ENCODE results near the gene SEC14L3. TPM values are rescaled to one million over a fixed set of nuclear protein-coding genes. Genes with fewer than 3 reads are reported as not detected.
A peak's percentile ranks its signal among the peaks of the same experiment; 100 is the strongest.

SEC14L3 gene
- total and polyA plus RNA-seq, 2 of the 13 experiments (the other 11 are each of a cell fraction or from before 2014, with no cell fraction given), result not detected

GRCh38 chr22:30411780-30412179 is 60.0 kb downstream of the SEC14L3 start:
- POLR2A ChIA-PET, result interaction anchor here (8.5 kb wide), 1 partner anchor 11 kb away, joined by 42 read pairs; no protein-coding TSS in a partner anchor
- Histone ChIP-seq H3K9ac (ENCODE audit: insufficient read depth, low read depth, low read length) (no peak overlapping the region), H3K9me3 (ENCODE audit: low read length) (no peaks in the 10 kb centered on the region), H3K27ac (ENCODE audit: extremely low read length, insufficient read depth, low read length) (no peak overlapping the region), H3K4me2 (ENCODE audit: low read depth, low read length) (no peak overlapping the region), H3K27me3 (ENCODE audit: control insufficient read depth in 1 of 2, insufficient read depth in 2 of 2, low read length in 2 of 2) (no peaks in the 10 kb centered on the region), H4K20me1 (ENCODE audit: insufficient read depth, low read length) (no peaks in the 10 kb centered on the region), H3K36me3 (replicated peaks in 1 of 2; ENCODE audit: control insufficient read depth in 1 of 2, insufficient read depth in 2 of 2, low read length in 2 of 2) (peaks cover 13 to 48% of the 10 kb centered on the region in 2 experiments), H2AFZ (ENCODE audit: low read length) (no peak overlapping the region), H3K79me2 (ENCODE audit: insufficient read depth, low read length) (no peaks in the 10 kb centered on the region), H3K4me3 (replicated peaks in 1 of 3; ENCODE audit: insufficient read depth in 1 of 3, low read depth in 2 of 3, low read length in 3 of 3) (no peak overlapping the region), H3K4me1 (ENCODE audit: insufficient read depth, low read length) (peaks cover 25% of the 10 kb centered on the region)
- ATAC-seq, result no peak
- intact Hi-C loops (cut with micrococcal nuclease; ENCODE audit: unreplicated experiment), result no loop called here
- CTCF ChIA-PET (ENCODE audit: low intra/inter-chr PET ratio, low total read pairs), result no interaction called here
- in situ Hi-C loops (cut with HindIII; ENCODE audit: extremely low pct_ligation_motif_present, low pct_unique_long_range_greater_than_20kb), result no loop called here
- whole genome bisulfite sequencing (ENCODE audit: low lambda C conversion rate), result 98% methylated on average over 3 of the region's 3 CpGs
- DNase-seq (ENCODE audit: low spot score), result no peak
- TF ChIP-seq ZNF446 (CRISPR knock-in tag; IDR thresholded peaks at IDR 0.05) (no peak), ZNF407 (CRISPR knock-in tag; IDR thresholded peaks at IDR 0.05; ENCODE audit: not compliant biosample characterization) (no peak), ZNF263 (CRISPR knock-in tag; IDR thresholded peaks at IDR 0.05) (peak; percentile 96)
- BruUV-seq (replicated peaks), result no TSS peak
- no peak for FAIRE-seq

Small RNA genes lying within 50 kb of the gene (small RNA-seq; reads per million reads assigned to genes)
- gene AC004832.3 (ENCODE audit: insufficient read depth in 2 of 3, insufficient read length in 3 of 3, low read depth in 2 of 3, low replicate concordance in 1 of 3) (0 reads per million in 3 experiments), gene RNU6-564P (ENCODE audit: insufficient read depth in 2 of 3, insufficient read length in 3 of 3, low read depth in 2 of 3, low replicate concordance in 1 of 3) (0 reads per million in 3 experiments)

Other genes starting within 250 kb of the SEC14L3 start
- 1.5 and 3.6 TPM in 2 replicates for gene LIF, start 225.3 kb downstream of the SEC14L3 start, total RNA-seq (2016; rRNA removed; fragmentation: Illumina TruSeq; extraction: Trizol)
- gene LIF, start 225.3 kb downstream of the SEC14L3 start, polyA plus RNA-seq (2011; rRNA removed), result 8.5 and 12.1 TPM in 2 replicates
- gene OSM, start 205.2 kb downstream of the SEC14L3 start, total RNA-seq (2016; rRNA removed; fragmentation: Illumina TruSeq; extraction: Trizol), result not detected in 2 replicates
- gene OSM, start 205.2 kb downstream of the SEC14L3 start, polyA plus RNA-seq (2011; rRNA removed), result 0.07 TPM in 1 of 2 replicates, not detected in the other
- gene CASTOR1, start 182.5 kb downstream of the SEC14L3 start, total RNA-seq (2016; rRNA removed; fragmentation: Illumina TruSeq; extraction: Trizol), result 1.1 and 2.6 TPM in 2 replicates
- 4.4 and 6.2 TPM in 2 replicates for gene CASTOR1, start 182.5 kb downstream of the SEC14L3 start, polyA plus RNA-seq (2011; rRNA removed)
- 3.6 and 4.2 TPM in 2 replicates for gene TBC1D10A, start 145.1 kb downstream of the SEC14L3 start, total RNA-seq (2016; rRNA removed; fragmentation: Illumina TruSeq; extraction: Trizol)
- gene TBC1D10A, start 145.1 kb downstream of the SEC14L3 start, polyA plus RNA-seq (2011; rRNA removed), result 4.9 and 6.0 TPM in 2 replicates
- gene SF3A1, start 115.1 kb downstream of the SEC14L3 start, total RNA-seq (2016; rRNA removed; fragmentation: Illumina TruSeq; extraction: Trizol), result 22.0 and 31.8 TPM in 2 replicates
- 10.0 and 16.2 TPM in 2 replicates for gene SF3A1, start 115.1 kb downstream of the SEC14L3 start, polyA plus RNA-seq (2011; rRNA removed)
- gene CCDC157, start 115.0 kb downstream of the SEC14L3 start, total RNA-seq (2016; rRNA removed; fragmentation: Illumina TruSeq; extraction: Trizol), result 0.98 and 1.6 TPM in 2 replicates
- 1.4 and 2.3 TPM in 2 replicates for gene CCDC157, start 115.0 kb downstream of the SEC14L3 start, polyA plus RNA-seq (2011; rRNA removed)
- 2.4 and 5.3 TPM in 2 replicates for gene RNF215, start 84.6 kb downstream of the SEC14L3 start, total RNA-seq (2016; rRNA removed; fragmentation: Illumina TruSeq; extraction: Trizol)
- gene RNF215, start 84.6 kb downstream of the SEC14L3 start, polyA plus RNA-seq (2011; rRNA removed), result 6.1 and 9.2 TPM in 2 replicates
- gene SEC14L2, start 75.0 kb downstream of the SEC14L3 start, total RNA-seq (2016; rRNA removed; fragmentation: Illumina TruSeq; extraction: Trizol), result 4.1 and 5.3 TPM in 2 replicates
- 5.1 and 9.1 TPM in 2 replicates for gene SEC14L2, start 75.0 kb downstream of the SEC14L3 start, polyA plus RNA-seq (2011; rRNA removed)
- 40.3 and 45.6 TPM in 2 replicates for gene MTFP1, start 46.2 kb downstream of the SEC14L3 start, total RNA-seq (2016; rRNA removed; fragmentation: Illumina TruSeq; extraction: Trizol)
- gene MTFP1, start 46.2 kb downstream of the SEC14L3 start, polyA plus RNA-seq (2011; rRNA removed), result 29.5 TPM in 2 replicates
- not detected in 2 replicates for gene SEC14L4, start 33.7 kb upstream of the SEC14L3 start, total RNA-seq (2016; rRNA removed; fragmentation: Illumina TruSeq; extraction: Trizol)
- gene SEC14L4, start 33.7 kb upstream of the SEC14L3 start, polyA plus RNA-seq (2011; rRNA removed), result 0.59 and 0.93 TPM in 2 replicates
- gene SEC14L6, start 74.7 kb upstream of the SEC14L3 start, total RNA-seq (2016; rRNA removed; fragmentation: Illumina TruSeq; extraction: Trizol), result 0.09 and 0.11 TPM in 2 replicates
- 9.3 and 13.7 TPM in 2 replicates for gene SEC14L6, start 74.7 kb upstream of the SEC14L3 start, polyA plus RNA-seq (2011; rRNA removed)
- 1.8 and 4.4 TPM in 2 replicates for gene GAL3ST1, start 102.6 kb upstream of the SEC14L3 start, total RNA-seq (2016; rRNA removed; fragmentation: Illumina TruSeq; extraction: Trizol)
- 14.7 and 18.9 TPM in 2 replicates for gene GAL3ST1, start 102.6 kb upstream of the SEC14L3 start, polyA plus RNA-seq (2011; rRNA removed)
- 94.7 and 111 TPM in 2 replicates for gene PES1, start 119.9 kb upstream of the SEC14L3 start, total RNA-seq (2016; rRNA removed; fragmentation: Illumina TruSeq; extraction: Trizol)
- 65.1 and 70.0 TPM in 2 replicates for gene PES1, start 119.9 kb upstream of the SEC14L3 start, polyA plus RNA-seq (2011; rRNA removed)
- gene TCN2, start 135.2 kb upstream of the SEC14L3 start, total RNA-seq (2016; rRNA removed; fragmentation: Illumina TruSeq; extraction: Trizol), result 0.31 TPM in 1 of 2 replicates, not detected in the other
- 0.29 and 0.67 TPM in 2 replicates for gene TCN2, start 135.2 kb upstream of the SEC14L3 start, polyA plus RNA-seq (2011; rRNA removed)
- 0.15 TPM in 1 of 2 replicates, not detected in the other for gene SLC35E4, start 163.8 kb upstream of the SEC14L3 start, total RNA-seq (2016; rRNA removed; fragmentation: Illumina TruSeq; extraction: Trizol)
- gene SLC35E4, start 163.8 kb upstream of the SEC14L3 start, polyA plus RNA-seq (2011; rRNA removed), result 0.07 and 0.13 TPM in 2 replicates
- gene DUSP18, start 195.9 kb upstream of the SEC14L3 start, total RNA-seq (2016; rRNA removed; fragmentation: Illumina TruSeq; extraction: Trizol), result 1.4 and 2.0 TPM in 2 replicates
- 2.1 and 2.3 TPM in 2 replicates for gene DUSP18, start 195.9 kb upstream of the SEC14L3 start, polyA plus RNA-seq (2011; rRNA removed)
- 7.1 and 7.7 TPM in 2 replicates for gene OSBP2, start 222.9 kb upstream of the SEC14L3 start, total RNA-seq (2016; rRNA removed; fragmentation: Illumina TruSeq; extraction: Trizol)
- 5.0 and 7.9 TPM in 2 replicates for gene OSBP2, start 222.9 kb upstream of the SEC14L3 start, polyA plus RNA-seq (2011; rRNA removed)

All from HepG2 (cell line).